ELF-1 (cell line): ENCODE measurements around the gene TSPAN18.

Source experiments
- DNase-seq: peaks from one replicate; pipeline ENCODE4 v3.0.0-alpha.2; 2016; ENCODE audit warnings: low read depth, low spot score

Gene TSPAN18

DNA sequence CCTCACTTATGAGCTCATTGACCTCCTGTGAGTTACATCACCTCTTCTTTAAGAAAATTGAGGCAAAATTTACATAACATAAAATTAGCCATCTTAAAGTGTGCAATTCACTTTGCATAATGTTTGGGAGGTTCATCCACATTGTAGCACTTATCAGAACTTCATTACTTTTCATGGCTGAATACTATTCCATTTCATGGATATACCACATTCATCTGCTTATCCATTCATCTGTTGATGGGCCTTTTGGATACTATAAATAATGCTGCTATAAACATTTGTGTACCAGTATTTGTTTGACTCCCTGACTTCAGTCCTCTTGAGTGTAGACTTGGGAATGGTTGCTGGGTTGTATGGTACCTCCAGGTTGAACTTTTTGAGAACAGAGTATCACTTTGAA lies 120.6 kb downstream of the TSPAN18 start:
- DNase-seq = no peak

DNA sequence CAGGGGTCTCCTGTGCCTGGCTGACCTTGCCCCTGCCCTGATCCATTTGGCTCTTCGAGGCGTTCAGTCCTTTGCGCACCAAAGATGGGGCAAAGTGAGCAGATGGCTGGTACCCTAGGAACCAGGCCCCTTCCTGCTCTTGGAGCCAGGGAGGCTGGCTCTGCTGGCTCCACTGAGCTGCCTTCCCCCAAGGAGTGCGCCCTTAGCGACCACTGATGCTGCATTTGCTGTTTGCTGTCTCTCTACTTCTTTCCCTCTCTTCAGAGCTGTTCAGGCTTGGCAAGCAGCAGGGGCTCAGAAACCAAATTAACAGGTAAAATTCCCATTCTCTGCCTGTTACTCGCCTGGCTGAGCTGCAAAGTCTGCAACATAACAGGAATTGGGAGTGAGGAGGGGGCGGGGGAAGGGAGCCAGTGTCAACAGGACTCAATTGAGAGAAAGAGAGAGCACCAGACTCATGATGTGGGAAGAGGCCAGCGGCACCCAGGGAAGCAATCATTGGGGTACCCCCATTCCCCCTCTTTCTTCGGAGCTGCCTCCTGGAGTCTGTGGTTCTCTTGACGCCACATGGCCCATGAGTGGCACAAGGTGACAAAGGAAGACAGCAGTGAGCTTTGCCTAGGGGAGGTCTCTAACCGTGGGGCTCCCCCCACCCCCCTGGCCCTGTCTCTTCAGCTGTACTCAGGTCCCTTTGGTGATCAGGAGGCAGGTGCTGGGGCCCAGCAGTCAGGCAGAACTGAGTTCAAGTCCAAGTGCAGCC lies 121.6 kb downstream of the TSPAN18 start:
- DNase-seq = no peak

DNA sequence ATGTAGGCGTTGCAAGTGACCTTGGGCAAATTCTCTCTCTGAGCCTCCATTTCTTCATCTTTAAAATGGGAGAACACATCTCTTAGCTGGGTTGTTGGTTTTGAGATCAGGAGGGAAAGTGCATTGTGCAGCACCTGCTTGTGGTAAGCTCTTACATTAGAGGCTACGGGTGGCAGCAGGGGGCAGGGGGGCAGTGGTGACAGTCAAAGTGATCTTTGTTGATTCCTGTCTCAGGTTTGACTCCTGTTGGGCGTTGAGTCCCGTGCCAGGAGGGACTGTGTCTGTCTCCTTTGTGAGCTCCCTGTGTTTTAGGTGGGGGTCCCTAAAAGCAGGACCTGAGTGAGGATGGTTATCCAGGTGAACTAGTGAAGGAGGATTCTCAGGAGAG lies 122.2 kb downstream of the TSPAN18 start:
- no peak for DNase-seq

- no peak for DNase-seq
Measured at GRCh38 chr11:44849424-44849823, 122.7 kb downstream of the TSPAN18 start.

GRCh38 chr11:44849922-44850321 lies 123.2 kb downstream of the TSPAN18 start:
- no peak for DNase-seq

DNA sequence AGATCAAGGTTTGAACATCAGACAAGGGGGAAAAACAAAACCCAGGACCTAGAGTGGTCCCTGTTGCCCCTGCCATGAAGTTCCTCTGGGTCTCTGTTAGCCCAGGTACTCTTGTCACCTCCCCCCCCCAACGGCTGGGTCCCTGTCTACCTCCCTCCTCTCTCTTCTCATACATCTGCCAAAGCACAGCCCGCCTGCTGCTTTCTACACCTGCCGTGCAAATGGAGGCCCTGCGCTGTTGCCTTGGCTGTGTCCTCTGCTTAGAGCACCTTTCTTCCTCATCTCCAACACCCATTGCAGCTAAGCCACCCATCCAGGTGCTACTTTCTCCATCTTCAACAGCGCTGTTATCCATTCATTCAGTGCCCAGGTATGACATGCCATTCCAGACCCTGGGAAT lies 124.7 kb downstream of the TSPAN18 start:
- no peak for DNase-seq

DNA sequence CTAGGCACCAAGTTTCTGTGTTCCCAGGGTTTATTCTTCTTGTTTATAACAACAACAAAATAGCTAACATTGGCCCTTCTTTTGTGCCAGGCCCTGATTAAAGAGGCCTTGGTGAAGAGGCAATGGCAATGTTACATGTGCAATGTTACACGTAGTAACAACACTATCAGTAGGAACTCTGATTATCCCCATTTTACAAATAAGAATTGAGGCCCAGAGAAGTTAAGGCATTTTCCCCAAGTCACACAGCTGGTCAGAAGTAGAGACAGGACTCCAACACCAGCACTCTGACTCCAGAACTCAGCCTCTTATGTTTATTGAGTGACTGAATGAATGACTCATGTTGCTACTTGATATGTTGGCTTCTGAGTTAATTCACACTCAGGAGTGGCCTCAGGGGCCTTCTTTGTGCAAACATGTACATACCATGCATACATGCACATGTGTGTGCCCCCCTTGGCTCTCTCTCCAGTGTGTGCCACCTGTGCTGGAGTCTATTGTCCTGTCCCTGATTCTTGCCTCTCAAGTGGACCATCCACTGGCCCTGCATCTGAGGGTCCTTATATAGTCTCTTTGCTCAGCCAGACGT lies 125.5 kb downstream of the TSPAN18 start:
- DNase-seq = no peak

GRCh38 chr11:44852952-44853351 lies 126.2 kb downstream of the TSPAN18 start:
- DNase-seq = no peak

- no peak for DNase-seq
Measured at GRCh38 chr11:44853666-44854065, 126.9 kb downstream of the TSPAN18 start.

- DNase-seq = no peak
Measured at GRCh38 chr11:44854086-44854485, 127.3 kb downstream of the TSPAN18 start.

GRCh38 chr11:44854741-44855492 lies 128.2 kb downstream of the TSPAN18 start:
- no peak for DNase-seq

GRCh38 chr11:44855493-44855849 lies 128.7 kb downstream of the TSPAN18 start:
- no peak for DNase-seq

DNA sequence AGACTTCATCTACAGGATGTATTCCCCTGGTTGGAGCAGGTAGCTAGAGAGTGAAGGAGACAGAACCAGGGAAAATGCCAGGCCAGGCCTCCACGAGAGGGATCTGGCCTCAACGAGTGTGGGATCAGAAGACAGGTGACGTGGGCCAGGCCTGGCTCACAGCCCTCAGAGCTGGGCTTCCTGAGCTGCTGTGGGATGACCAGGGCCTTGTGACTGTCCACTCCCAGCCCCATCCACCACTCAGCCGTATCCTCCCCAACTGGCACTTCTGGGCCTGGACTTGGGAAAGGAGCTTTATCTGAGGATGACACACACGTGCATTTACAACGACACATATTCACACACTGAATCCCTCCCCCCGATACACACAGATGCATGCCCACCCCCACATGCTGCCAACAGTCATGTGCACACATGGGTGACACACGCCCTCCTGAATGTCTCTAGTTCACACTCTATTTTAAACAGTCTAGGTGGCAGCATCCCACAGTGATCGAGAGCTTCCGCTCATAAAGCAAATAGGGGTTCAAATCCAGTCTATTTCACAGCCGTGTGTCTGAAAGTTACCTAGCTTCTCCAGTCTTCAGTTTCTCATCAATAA lies 130.8 kb downstream of the TSPAN18 start:
- no peak for DNase-seq

DNA sequence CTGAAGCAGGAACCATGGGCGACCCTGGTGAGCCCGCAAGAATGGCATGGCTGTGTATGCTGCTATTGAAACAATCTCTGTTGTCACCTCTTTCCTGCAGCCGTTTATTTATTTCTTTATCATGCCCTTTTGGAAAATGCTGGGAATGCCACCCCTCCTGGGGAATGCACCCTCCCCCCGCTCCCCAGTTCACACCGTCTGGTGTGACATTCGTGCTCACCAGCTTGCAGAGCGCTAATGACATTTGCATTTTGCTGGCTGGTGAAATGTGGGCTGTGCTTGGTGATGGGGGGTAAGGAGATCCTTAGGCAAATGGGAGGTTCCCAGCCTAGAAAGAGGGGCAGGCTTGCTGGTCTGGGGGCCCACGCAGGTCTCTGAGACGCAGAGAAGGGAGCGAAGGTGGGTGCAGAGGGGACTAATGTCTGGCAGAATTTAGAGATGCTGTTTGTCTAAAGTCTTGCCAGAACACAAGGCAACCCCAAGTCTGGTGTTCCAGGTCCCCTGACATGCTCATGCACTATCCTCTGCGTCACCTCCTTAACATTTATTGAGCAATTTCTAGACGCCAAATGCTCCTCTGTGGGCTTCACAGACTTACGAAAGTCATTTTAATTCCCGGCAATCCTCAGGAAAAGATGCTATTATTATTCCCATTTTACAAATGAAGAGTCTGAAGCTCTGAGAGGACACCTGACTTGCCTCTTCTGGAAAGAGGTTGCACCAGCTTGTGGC lies 132.2 kb downstream of the TSPAN18 start:
- peak; percentile 48 for DNase-seq

DNA sequence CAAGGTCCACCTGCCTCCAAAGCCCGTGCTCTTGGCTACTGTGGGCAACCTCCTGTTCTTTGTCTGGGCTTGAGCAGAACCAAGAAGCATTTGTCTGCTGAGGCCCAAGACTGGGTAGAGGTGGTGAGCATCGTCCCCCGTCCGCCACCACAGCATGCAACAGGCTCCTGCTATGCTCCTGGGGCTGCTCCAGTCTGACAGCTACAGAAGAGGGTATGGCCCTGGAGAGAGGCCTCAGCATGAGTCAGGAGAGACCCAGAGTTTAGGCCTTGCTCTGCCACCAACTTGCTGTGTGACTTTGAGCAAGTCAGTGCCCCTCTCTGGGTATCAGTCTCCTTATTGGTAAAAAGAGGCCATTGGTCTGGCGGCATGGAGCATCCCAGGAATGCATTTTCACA lies 132.8 kb downstream of the TSPAN18 start:
- no peak for DNase-seq

- DNase-seq = no peak
Measured at GRCh38 chr11:44860346-44860745, 133.6 kb downstream of the TSPAN18 start.

GRCh38 chr11:44861849-44862557 lies 135.2 kb downstream of the TSPAN18 start:
- DNase-seq = peak; percentile 88

- DNase-seq = no peak
Measured at GRCh38 chr11:44862558-44863101, 135.9 kb downstream of the TSPAN18 start.

GRCh38 chr11:44863231-44863630 lies 136.5 kb downstream of the TSPAN18 start:
- no peak for DNase-seq

- DNase-seq = peak; percentile 55
Measured at GRCh38 chr11:44865866-44866272, 139.1 kb downstream of the TSPAN18 start.

GRCh38 chr11:44866286-44866685 lies 139.5 kb downstream of the TSPAN18 start:
- DNase-seq = no peak
